Left ventricle myocardium inferior (tissue), 1 donor: ENCODE results near the gene SURF6. TPM values are rescaled to one million over a fixed set of nuclear protein-coding genes. Genes with fewer than 3 reads are reported as not detected.

Experiments
- DNase-seq: peaks from one replicate; pipeline ENCODE4 v3.0.0-alpha.2; 2020
- H3K27ac ChIP-seq: fragments of 200-600 bp; replicated peaks from 2 replicates; pipeline ENCODE4 v1.8.0; 2021
- H3K27me3 ChIP-seq: fragments of 200-600 bp; 2 replicates; pipeline ENCODE4 v1.8.0; 2021; ENCODE audit warnings: low read depth
- H3K36me3 ChIP-seq: fragments of 200-600 bp; 2 replicates; pipeline ENCODE4 v1.8.0; 2021
- H3K4me1 ChIP-seq: fragments of 200-600 bp; 2 replicates; pipeline ENCODE4 v1.8.0; 2021
- H3K4me3 ChIP-seq: fragments of 200-600 bp; 2 replicates; pipeline ENCODE4 v1.8.0; 2021; ENCODE audit warnings: mild to moderate bottlenecking, moderate library complexity
- H3K9me3 ChIP-seq: fragments of 200-600 bp; replicated peaks from 2 replicates; pipeline ENCODE4 v1.8.0; 2021
- intact Hi-C: fragments of 100-400 bp; cut with micrococcal nuclease; formaldehyde crosslinking; loops from one replicate; pipeline ENCODE4 v1.11.0; 2022
- total RNA-seq: library from RNA; stranded (reverse); fragmentation: NEBNext Ultra II Directional; extraction: Animal tissue kit (Norgen Biotek cat#: 25700); gene quantifications from one replicate; pipeline ENCODE4 v1.2.1, GENCODE V29; 2021
- TF ChIP-seq, protein P1 (sequence below): fragments of 200-600 bp; IDR thresholded peaks from 2 replicates; pipeline ENCODE4 v1.8.0; 2021; ENCODE audit warnings: antibody characterized with exemption, mild to moderate bottlenecking, borderline replicate concordance
- donor health status: DM: no; HTN: yes; CAD: no; lungs with severe emphysema.

Gene SURF6
- total RNA-seq, 1 donor from 2014 or later = 11.6 TPM

DNA sequence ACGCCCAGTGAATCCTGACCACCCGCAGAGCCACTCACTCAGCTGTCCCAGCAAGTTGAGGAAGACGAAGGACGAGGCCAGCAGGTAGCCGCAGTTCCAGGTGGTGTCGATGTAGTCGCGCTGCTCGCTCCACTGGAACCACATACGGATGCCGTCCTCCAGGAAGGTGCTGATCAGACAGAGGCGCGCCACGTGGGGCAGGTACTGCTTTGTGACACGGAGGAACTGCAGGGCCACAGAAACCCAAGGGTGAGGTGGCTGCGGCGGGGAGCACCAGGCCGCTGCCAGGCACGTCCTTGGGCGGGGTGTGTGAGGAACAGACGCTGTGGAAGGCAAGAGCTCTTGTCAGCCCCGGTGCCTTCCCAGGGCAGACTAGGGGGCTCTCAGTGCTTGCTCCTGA is 31.2 kb upstream of the SURF6 start:
- intact Hi-C loops = no loop called here
- H3K9me3 ChIP-seq = no peaks in the 10 kb centered on the region
- H3K4me3 ChIP-seq = no peak overlapping the region
- no peak for DNase-seq
- TF ChIP-seq, protein P1, sequence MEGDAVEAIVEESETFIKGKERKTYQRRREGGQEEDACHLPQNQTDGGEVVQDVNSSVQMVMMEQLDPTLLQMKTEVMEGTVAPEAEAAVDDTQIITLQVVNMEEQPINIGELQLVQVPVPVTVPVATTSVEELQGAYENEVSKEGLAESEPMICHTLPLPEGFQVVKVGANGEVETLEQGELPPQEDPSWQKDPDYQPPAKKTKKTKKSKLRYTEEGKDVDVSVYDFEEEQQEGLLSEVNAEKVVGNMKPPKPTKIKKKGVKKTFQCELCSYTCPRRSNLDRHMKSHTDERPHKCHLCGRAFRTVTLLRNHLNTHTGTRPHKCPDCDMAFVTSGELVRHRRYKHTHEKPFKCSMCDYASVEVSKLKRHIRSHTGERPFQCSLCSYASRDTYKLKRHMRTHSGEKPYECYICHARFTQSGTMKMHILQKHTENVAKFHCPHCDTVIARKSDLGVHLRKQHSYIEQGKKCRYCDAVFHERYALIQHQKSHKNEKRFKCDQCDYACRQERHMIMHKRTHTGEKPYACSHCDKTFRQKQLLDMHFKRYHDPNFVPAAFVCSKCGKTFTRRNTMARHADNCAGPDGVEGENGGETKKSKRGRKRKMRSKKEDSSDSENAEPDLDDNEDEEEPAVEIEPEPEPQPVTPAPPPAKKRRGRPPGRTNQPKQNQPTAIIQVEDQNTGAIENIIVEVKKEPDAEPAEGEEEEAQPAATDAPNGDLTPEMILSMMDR = no peak
- H3K27me3 ChIP-seq = no peaks in the 10 kb centered on the region
- H3K4me1 ChIP-seq = peaks cover 50% of the 10 kb centered on the region
- H3K36me3 ChIP-seq = peaks cover 63% of the 10 kb centered on the region
- no peak overlapping the region for H3K27ac ChIP-seq

DNA sequence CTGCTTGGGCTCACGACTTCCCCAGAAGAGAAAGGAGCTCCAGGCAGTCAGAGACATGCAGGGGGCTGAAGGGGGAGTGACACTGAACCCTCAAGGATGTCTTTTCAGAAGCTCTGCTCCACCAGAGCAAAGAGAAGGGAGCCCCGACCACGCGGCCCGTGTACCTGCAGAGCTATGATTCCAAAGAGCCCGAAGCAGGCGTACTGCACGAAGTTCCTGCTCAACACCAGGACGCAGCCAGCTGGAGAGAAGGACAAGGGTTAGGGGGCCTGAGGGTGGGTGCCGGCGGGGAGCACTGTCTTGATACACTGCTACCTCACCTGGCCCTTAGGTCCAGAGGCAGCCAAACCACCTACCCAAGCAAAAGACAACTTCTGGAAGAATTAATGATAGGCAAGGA is 30.4 kb upstream of the SURF6 start:
- TF ChIP-seq, protein P1 = no peak
- peaks cover 43% of the 10 kb centered on the region for H3K4me1 ChIP-seq
- no peak for DNase-seq
- no peak overlapping the region for H3K4me3 ChIP-seq
- H3K36me3 ChIP-seq = peaks cover 71% of the 10 kb centered on the region
- intact Hi-C loops = no loop called here
- no peak overlapping the region for H3K27ac ChIP-seq
- H3K9me3 ChIP-seq = no peaks in the 10 kb centered on the region
- no peaks in the 10 kb centered on the region for H3K27me3 ChIP-seq

DNA sequence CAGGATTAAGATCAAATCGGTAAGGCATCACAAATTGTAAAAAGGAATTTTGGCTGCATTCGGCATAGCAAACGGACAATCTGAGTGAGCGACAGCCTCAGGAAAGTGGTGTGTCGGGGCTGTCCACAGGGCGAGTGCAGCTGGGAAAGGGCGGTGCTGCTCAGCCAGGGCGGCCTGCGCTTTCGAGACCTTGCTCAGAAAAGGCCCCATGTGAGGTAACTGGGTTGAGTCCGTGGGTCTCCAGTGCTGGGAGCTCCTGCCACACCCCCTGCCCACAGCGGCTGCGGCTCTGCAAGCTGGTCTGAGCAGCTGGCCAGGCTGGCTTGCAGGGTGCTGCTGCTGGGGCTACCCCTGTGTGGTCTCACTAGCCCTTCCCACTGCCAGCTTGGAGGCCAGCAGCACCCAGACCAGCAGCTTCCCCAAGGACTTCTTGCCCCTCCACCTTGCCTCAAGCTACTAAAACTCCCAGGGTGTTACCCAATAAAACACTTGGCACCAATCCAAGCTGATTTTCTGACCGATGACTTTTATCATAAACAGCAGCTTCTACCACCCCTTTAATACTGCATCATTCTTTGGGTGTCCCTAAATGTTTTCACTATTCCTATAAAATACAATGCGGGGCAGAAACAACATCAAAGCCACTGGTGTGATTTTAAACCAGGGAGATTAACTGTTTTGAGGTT is 26.5 kb upstream of the SURF6 start:
- H3K36me3 ChIP-seq = peaks cover 75% of the 10 kb centered on the region
- no peak for DNase-seq

DNA sequence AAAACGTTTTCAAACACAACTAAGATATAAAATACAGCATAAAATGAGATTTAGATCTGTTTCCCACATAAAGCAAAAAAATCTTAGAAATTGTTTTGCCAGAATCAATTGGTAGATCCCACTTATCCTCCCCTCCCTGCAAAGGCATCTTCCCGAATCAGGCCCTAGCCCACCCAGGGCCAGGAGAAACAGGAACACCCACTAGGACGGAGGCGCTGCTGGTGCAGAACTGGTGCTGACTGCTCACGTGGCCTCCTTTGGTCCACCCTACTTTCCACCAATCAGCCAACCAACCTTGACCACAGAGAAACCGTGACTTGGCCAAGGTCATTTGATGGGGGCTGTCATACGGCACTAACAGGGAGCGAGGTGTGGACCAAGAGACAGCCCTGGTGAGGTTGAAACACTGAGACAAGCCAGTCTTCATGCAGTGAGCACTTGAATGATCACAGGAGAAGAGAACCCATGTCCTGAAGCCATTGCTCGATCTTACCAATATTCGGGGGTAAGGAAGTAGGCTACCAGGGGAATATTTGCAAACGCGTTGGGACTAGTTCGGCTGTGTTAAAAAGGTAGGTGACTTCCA is 25.6 kb upstream of the SURF6 start:
- Histone ChIP-seq H3K27ac (no peak overlapping the region), H3K9me3 (no peaks in the 10 kb centered on the region), H3K4me3 (no peak overlapping the region), H3K4me1 (peaks cover 28% of the 10 kb centered on the region), H3K36me3 (peaks cover 66% of the 10 kb centered on the region), H3K27me3 (no peaks in the 10 kb centered on the region)
- no peak for DNase-seq
- intact Hi-C loops = no loop called here
- TF ChIP-seq, protein P1 = no peak

More for the DNA sequence above, 26.5 kb upstream of the SURF6 start:
- no peaks in the 10 kb centered on the region for H3K27me3 ChIP-seq
- H3K4me1 ChIP-seq = peaks cover 23% of the 10 kb centered on the region
- intact Hi-C loops = no loop called here
- TF ChIP-seq, protein P1 = no peak
- no peaks in the 10 kb centered on the region for H3K9me3 ChIP-seq
- H3K4me3 ChIP-seq = no peak overlapping the region
- H3K27ac ChIP-seq = no peak overlapping the region

DNA sequence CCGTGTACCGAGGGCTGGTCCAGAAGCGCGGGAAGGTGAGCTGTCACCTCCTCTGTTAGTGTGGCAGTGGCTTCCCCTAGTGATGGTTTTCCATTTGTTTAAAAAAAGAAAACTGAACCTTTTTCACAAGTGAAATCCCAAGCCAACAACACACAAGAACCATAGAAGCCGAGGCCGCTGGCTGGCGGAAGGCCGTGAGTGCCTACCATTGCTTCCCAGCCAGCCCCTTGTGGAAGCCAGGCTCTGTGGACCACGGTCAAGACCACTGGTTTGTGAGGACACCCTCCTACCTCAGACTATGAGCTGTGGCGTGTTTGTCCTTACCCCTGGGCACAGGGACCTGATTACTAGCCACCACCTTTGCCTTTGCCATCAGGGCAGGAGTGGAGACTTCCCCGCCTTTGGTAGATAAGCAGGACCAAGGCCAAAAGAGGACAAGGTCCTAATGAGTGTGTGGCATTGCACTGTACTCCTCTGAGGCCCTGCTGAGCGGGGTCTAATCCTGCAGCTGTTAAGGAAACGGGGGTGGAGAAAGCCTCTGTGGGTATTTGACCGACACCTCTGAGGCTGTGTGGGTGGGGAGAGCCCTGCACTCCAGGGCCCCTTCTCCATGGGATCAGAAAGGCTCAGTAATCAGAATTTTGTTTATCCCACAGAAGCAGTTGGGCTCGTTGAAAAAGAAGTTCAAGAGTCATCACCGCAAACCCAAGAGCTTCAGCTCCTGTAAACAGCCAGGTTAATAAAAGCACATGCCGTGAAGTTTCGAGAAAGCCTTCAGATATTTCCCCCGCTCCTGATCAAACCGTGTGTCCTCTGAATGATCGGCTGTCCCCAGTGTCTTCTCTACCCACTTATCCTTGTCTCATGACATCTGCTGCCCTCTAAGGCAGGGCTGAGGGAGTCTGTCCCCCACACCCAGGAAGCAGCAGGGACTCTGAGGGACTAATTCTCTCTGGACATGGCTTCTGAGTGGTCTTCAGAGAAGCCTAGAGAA is 24.7 kb upstream of the SURF6 start:
- TF ChIP-seq, protein P1 = no peak
- H3K27me3 ChIP-seq = no peaks in the 10 kb centered on the region
- H3K9me3 ChIP-seq = no peaks in the 10 kb centered on the region
- H3K27ac ChIP-seq = no peak overlapping the region
- no peak for DNase-seq
- H3K4me3 ChIP-seq = no peak overlapping the region
- intact Hi-C loops = no loop called here
- peaks cover 35% of the 10 kb centered on the region for H3K4me1 ChIP-seq
- peaks cover 57% of the 10 kb centered on the region for H3K36me3 ChIP-seq
